Measurements from ENCODE around the gene MYDGF. TPM values are rescaled to one million over a fixed set of nuclear protein-coding genes. Genes with fewer than 3 reads are reported as not detected.

MYDGF gene
- total and polyA plus RNA-seq, 9 of the 15 experiments (the other 6 are each of a cell fraction or from before 2014, with no cell fraction given): 4.2 to 141 (median 82.1) TPM

DNA sequence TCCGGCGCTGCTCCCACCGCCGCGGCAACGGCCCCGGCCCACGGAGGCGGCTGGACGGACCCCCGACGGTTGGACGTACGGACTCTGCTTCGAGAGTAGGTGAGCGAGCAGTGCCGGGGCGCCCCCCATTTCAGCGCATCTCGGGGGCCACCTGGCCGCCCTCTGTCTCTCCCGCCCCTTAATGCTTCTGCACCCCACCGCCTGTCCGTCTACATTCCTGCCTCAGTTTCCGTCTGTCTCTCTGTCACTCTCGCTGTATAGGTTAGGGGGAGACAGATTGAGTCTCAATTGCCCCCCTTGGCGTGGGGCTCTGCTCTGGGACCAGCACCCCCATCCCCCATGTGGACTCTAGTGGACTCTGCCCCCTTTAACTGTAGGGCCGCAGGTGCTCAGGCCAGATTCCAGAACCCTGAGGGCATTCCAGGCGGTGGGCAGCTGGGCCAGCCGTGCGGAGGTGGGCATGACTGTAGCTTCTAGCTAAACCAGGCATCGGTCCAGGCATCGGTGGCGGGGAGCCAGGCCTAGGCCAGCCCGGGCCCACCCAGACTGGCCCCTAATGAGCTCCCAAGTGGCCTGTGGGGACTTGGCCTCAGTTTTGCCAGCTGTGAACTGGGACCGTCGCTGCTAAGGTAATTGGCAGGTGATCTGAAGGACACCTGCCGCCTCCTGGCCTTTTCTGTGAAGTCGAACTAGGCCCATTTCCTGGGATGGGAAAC, 30.5 kb downstream of the MYDGF start (continued):
- TF ChIP-seq, protein P1, sequence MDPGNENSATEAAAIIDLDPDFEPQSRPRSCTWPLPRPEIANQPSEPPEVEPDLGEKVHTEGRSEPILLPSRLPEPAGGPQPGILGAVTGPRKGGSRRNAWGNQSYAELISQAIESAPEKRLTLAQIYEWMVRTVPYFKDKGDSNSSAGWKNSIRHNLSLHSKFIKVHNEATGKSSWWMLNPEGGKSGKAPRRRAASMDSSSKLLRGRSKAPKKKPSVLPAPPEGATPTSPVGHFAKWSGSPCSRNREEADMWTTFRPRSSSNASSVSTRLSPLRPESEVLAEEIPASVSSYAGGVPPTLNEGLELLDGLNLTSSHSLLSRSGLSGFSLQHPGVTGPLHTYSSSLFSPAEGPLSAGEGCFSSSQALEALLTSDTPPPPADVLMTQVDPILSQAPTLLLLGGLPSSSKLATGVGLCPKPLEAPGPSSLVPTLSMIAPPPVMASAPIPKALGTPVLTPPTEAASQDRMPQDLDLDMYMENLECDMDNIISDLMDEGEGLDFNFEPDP (CRISPR knock-in tag; IDR thresholded peaks at IDR 0.05): no peak
- no peak for TF ChIP-seq NEUROD1 (IDR thresholded peaks at IDR 0.05; ENCODE audit: borderline replicate concordance, low read depth, low read length, partially characterized antibody)
- no peak for TF ChIP-seq TBL1XR1 (IDR thresholded peaks at IDR 0.05; ENCODE audit: low read length in 2 of 2)
- TF ChIP-seq SMARCA5 (IDR thresholded peaks at IDR 0.05): no peak
- no peak for TF ChIP-seq ZC3H8 (IDR thresholded peaks at IDR 0.05)
- TF ChIP-seq CREB1 (IDR thresholded peaks at IDR 0.05): no peak
- TF ChIP-seq CREB1 (CRISPR knock-in tag; IDR thresholded peaks at IDR 0.05): no peak
- 0 out of 2 replicates have a peak, but pooled peaks have one; percentile 2 for TF ChIP-seq EGR1 (conservative IDR thresholded peaks at IDR 0.05)
- no peak for TF ChIP-seq OTX1 (CRISPR knock-in tag; IDR thresholded peaks at IDR 0.05)
- TF ChIP-seq, protein P2, sequence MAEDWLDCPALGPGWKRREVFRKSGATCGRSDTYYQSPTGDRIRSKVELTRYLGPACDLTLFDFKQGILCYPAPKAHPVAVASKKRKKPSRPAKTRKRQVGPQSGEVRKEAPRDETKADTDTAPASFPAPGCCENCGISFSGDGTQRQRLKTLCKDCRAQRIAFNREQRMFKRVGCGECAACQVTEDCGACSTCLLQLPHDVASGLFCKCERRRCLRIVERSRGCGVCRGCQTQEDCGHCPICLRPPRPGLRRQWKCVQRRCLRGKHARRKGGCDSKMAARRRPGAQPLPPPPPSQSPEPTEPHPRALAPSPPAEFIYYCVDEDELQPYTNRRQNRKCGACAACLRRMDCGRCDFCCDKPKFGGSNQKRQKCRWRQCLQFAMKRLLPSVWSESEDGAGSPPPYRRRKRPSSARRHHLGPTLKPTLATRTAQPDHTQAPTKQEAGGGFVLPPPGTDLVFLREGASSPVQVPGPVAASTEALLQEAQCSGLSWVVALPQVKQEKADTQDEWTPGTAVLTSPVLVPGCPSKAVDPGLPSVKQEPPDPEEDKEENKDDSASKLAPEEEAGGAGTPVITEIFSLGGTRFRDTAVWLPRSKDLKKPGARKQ (CRISPR knock-in tag; IDR thresholded peaks at IDR 0.05): no peak
- no peak for TF ChIP-seq ZNF134 (CRISPR knock-in tag; conservative IDR thresholded peaks at IDR 0.05)
- no peak for TF ChIP-seq ETV5 (CRISPR knock-in tag; IDR thresholded peaks at IDR 0.05; ENCODE audit: low read depth)
- no peak for TF ChIP-seq SAFB (IDR thresholded peaks at IDR 0.05; ENCODE audit: borderline replicate concordance, low read depth, low read length)
- no peak for TF ChIP-seq ZFPM2 (CRISPR knock-in tag; IDR thresholded peaks at IDR 0.05)
- no peak for TF ChIP-seq ZNF354B (CRISPR knock-in tag; IDR thresholded peaks at IDR 0.05)
- 0 out of 2 replicates have a peak, but pooled peaks have one; percentile 26 for TF ChIP-seq POLR2G (IDR thresholded peaks at IDR 0.05; ENCODE audit: low read depth, low read length)
- TF ChIP-seq ARID1B (IDR thresholded peaks at IDR 0.05): no peak
- no peak for TF ChIP-seq TRIM28 (IDR thresholded peaks at IDR 0.05)
- TF ChIP-seq RBM15 (IDR thresholded peaks at IDR 0.05; ENCODE audit: insufficient read depth, low read length): no peak
- TF ChIP-seq ZNF551 (CRISPR knock-in tag; IDR thresholded peaks at IDR 0.05): no peak
- TF ChIP-seq PRPF4 (IDR thresholded peaks at IDR 0.05; ENCODE audit: insufficient read depth, low read depth, low read length, poor library complexity, severe bottlenecking): no peak
- TF ChIP-seq HDAC8 (tag; IDR thresholded peaks at IDR 0.05): no peak
- TF ChIP-seq CREBBP (IDR thresholded peaks at IDR 0.05; ENCODE audit: low read depth, low read length): no peak
- TF ChIP-seq, protein P3, sequence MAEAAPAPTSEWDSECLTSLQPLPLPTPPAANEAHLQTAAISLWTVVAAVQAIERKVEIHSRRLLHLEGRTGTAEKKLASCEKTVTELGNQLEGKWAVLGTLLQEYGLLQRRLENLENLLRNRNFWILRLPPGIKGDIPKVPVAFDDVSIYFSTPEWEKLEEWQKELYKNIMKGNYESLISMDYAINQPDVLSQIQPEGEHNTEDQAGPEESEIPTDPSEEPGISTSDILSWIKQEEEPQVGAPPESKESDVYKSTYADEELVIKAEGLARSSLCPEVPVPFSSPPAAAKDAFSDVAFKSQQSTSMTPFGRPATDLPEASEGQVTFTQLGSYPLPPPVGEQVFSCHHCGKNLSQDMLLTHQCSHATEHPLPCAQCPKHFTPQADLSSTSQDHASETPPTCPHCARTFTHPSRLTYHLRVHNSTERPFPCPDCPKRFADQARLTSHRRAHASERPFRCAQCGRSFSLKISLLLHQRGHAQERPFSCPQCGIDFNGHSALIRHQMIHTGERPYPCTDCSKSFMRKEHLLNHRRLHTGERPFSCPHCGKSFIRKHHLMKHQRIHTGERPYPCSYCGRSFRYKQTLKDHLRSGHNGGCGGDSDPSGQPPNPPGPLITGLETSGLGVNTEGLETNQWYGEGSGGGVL (CRISPR knock-in tag; IDR thresholded peaks at IDR 0.05): no peak
- no peak for TF ChIP-seq ZNF316 (IDR thresholded peaks at IDR 0.05)
- no peak for TF ChIP-seq ZNF644 (tag; IDR thresholded peaks at IDR 0.05; ENCODE audit: low read depth)
- TF ChIP-seq BCOR (IDR thresholded peaks at IDR 0.05): peak; percentile 73
- no peak for TF ChIP-seq TAF1 (IDR thresholded peaks at IDR 0.05; ENCODE audit: control insufficient read depth, extremely low read depth, insufficient read depth, low read length, severe bottlenecking)

All from K562 (cell line).